Middle frontal gyrus (tissue), 1 donor: Measurements from ENCODE around the gene CHST13.

Experiments used
- DNase-seq: peaks from one replicate; pipeline ENCODE4 v3.0.0-alpha.2; 2015; ENCODE audit warnings: low spot score; ENCODE audit errors: extremely low spot score

CHST13 gene

DNA sequence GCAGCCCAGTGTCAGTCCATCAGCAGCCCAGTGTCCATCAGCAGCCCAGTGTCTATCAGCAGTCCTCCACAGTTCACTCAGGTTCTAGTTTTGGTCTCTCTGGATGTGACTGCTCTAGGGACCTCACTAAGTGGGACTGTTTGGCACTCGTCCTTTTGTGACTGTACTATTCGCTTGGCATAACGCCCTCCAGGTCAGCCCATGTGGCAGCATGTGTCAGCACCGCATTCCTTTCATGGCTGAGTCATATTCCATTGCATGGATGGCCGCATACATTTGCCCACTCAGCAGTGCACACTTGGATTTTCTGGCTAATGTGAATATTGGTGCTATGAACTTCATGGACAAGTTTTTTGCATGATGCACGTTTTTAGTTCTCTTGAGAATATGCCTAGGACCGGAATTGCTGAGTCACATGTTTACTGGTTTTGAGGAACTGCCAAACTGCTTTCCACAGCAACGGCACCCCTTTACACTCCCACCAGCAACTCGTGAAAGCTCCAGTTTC is 16.4 kb downstream of the CHST13 start:
- no peak for DNase-seq

DNA sequence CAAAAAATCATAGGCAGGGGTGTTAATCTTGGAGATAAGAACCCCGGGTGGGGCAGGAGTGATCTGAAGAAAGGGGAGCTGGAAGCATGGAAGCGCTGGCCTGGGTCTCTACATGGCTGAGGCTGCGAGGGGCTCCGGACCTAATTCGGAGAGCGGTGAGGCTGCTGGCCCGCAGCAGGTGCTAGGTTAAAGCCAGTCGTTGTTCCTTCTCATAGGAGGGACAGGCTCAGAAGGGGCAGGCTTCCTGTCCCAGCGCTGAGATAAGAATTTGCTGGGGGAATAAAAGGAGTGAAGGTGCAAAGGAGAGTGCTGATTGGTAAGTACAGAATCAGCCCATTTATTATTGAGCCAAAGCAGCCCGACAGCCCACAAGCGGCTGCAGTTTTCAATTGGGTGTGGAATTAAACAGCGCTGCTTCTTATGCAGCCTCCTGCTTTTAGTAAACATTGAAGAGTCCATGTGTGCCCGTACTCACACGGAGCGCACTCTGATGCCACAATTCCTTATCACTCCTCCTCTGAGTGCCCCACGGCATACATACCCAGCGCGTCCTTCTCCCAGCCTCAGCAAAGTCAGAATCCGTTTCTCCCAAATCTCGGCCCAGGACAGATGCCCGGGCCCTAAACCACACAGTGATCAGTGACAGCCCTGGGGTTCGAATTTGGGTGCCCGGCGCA is 17.1 kb downstream of the CHST13 start:
- no peak for DNase-seq

DNA sequence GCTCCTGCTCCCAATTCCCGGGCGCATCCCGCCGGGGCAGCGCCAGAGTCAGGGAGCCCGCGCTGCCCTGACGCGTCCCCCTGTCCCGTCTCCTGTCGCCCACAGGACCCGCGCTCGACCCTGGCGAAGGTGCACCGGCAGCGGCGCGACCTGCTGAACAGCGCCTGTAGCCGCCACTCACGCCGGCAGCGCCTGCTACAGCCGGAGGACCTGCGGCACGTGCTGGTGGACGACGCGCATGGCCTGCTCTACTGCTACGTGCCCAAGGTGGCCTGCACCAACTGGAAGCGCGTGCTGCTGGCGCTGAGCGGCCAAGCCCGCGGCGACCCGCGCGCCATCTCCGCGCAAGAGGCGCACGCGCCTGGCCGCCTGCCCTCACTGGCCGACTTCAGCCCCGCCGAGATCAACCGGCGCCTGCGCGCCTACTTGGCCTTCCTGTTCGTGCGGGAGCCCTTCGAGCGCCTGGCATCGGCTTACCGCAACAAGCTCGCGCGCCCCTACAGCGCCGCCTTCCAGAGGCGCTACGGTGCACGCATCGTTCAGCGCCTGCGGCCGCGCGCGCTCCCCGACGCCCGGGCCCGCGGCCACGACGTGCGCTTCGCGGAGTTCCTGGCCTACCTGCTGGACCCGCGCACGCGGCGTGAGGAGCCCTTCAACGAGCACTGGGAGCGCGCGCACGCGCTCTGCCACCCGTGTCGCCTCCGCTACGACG is 17.8 kb downstream of the CHST13 start:
- no peak for DNase-seq

DNA sequence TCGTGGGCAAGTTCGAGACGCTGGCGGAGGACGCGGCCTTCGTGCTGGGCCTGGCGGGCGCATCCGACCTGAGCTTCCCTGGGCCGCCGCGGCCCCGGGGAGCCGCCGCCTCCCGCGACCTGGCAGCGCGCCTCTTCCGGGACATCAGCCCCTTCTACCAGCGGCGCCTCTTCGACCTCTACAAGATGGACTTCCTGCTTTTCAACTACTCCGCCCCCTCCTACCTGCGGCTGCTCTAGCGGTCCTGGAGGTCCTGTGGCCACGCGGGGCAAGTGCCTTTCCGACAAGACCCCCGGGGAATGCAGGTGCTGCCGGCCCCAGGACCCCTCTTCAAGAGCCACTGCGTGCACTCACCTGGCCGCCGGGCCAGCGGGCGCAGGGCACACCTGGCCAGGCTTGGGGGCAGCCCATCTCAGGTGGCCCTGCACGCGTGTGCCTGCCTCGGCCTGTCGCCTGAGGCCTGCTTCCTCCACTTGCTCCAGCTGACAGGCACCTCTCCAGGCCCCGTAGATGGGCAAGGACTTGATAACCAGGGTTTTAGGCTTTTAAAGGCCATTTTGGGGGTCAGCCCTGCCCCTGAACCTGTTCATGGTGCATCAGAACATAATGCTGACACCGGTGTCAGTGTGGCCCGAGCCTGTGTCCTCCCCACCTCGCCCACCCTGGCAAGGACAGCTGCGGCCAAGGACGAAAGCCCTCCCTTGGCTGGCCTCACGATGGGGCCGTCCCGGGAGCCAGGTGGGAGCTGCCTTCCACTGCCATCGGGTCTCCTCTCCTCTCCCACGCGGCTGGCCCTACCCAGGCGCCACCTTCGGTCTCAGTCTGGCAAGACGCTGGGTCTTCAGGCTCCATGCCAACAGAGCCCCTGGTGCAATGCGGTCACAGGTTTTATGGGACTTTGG is 18.6 kb downstream of the CHST13 start:
- DNase-seq, result no peak

DNA sequence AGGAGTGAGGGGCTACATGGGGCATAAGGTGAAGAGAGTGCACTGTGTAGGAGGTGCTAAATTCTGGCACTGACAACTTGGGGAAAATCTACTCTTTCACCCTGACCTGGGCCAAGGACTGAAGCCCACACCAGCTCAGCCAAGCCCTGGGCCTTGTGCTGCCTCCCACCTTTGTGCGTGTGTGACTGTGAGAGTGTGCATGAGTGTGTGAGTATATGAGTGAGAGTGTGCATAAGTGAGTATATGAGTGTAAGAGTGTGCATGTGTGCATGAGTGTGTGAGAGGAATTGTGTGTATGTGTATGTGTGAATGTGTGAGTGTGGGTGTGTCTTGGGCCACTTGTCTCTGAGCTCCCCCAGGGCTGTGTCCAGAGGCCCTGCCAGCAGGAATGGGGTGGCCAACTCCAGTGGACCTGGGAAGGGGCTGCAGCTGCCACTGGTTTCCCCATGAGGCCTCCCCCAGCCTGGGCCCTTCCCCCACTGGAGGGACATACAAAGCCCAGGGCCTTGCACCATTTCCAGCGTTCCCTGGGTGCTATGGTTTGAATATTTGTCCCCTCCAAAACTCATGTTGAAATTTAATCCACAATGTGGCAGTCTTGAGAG is 19.6 kb downstream of the CHST13 start:
- DNase-seq, result no peak

DNA sequence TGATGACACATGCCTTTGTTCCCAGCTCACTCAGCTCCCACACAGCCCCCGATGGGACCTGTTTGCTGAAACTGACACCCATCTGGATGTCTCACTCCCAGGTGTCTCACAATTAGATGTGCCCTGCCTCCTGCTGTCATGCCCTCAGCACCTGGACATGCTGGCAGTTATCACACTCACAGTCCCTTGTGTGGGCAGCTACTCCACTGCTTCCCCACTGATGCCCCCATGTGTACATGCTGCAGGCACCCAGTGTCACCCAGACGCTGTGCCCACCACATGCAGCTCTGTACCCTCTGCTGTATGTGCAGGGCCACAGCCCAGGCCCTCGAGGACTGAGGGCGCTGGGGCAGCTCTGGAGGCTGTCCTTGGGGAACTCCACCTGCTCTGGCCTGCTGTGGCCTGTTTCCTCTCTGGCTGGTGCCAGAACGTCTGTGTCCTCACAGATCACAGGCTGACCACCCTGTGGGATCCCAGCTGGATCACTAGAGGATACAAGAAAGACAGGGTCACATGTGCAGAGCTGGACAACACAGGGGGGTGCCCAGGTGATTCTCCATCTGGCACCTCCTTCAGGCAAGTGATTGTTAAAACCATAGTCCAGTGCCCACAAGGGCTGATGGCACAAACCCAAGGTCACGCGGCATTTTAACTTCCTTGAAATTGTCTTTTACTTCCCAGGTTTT is 20.8 kb downstream of the CHST13 start:
- DNase-seq, result no peak

DNA sequence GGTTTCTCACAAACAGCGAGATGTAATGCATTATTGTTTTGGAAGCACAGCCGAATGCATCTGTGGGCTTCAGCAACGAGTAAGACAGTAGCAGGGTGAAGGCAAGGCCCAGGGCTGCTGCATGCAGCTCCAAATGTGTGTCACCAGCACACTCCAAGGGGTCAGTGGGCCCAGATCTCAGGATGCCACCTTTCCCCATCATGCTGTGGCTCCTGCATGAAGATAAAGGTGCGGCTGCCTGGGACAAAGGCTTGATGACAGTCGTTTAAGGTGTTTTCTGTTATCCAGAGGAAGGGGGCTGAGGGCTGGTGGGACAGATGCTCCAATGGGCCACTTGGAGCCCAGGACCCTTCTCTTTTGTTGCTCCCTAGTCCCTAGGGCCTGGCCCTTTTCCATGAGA is 21.6 kb downstream of the CHST13 start:
- no peak for DNase-seq

DNA sequence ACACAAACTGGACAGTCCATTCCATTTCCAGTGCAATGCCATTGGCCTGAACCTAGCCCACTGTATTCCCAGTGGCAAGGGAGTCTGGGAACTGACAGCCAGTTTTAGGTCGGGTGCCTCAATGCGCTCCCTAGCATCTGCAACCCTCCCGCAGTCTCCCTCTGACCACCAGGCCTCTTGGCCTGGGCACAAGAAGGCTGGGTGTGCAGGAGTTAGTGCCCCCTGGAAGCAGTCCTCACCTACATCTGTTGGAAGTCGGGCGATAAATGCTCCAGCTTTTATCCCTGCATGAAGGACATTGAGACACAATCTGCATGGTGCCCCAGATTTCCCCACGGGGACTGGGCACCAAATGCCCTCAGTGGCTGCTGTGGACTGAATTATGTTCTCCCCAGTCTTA is 22.1 kb downstream of the CHST13 start:
- no peak for DNase-seq

DNA sequence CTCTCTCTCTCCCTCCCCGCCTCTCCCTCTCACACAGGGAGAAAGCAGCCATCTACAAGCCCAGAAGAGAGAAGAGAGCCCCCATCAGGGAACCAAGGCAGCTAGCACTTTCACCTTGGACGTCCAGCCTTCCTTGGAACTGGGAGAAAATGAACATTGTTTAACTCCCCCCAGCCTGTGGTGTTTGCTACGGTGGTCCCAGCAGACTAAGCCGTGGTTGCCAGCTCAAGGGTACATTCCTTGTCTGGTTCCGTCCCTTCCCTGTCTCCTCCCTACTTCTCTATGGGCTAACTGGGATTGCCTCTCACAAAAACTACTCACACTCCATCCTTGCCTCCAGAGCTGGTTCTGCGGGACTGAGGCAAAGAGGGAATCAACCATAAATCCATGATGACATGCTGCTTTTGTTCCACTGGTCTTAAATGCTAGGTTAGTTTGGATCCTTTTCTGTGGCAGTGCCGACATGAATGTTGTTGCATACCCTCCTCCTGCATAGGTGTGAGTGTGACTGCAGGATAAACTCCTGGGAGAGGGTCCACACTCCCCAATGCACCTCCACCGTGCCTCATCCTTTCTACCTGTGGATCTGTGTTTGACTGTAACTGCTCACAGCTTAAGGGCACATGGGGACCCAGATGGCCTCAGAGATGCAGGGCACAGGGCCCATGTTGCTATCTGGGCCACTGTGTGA is 22.7 kb downstream of the CHST13 start:
- DNase-seq, result no peak

DNA sequence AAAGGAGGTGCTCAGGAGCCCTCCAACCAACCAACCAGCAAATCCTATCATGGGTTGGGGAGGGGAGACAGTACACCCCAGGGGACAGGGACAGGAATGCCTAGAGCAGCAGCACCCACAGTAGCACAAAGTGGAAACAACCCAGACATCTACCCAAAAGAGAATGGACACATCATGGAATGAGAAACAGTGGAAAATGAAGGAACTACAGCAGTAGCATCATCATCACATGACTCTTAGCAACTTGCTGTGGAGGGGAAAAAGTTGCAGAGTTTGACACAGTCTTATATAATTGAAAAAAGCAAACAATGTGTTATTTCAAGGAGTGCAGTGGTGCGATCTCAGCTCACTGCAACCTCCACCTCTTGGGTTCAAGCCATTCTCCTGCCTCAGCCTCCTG is 23.8 kb downstream of the CHST13 start:
- no peak for DNase-seq

DNA sequence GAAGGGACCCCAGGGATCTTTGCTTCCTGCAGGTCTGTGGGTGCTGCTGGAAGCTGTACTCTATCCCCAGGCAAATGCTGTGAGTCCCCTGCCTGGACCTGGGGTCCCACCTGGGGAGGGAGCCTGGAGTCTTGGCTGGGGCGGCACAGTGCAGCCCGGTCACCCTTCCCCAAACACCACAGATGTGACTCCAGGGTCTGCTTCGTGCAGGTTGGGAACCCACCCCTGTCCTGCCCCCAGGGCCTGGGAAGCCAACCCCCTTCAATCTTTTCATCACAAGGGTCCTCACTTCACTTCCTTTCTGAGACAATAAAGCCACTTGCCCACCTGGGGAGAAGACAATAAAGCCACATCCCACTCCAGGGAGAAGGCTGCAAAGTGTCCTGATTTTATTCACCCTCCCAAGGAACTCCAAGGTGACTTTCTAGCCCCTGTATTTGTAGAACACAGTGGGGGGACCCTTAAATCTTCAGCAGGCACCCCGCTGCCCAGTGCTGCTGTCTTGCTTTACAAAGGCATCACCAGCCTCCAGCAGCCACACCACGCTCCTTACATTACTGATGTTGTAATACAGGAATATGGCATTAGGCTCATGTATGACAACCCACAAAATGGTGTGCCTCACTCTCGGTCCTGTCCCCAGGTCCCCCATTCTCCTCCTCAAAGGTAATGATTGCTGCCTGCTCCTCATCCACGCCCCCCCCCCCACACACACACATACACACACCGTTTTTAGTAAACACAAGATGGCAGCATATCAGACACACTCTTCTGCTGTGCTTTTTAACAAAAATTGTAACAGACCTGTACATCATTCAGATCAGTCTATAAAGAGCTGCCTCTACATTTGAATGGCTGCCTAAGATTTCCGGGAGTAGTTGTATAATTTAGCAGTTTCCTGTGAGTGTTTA is 24.9 kb downstream of the CHST13 start:
- DNase-seq, result no peak

DNA sequence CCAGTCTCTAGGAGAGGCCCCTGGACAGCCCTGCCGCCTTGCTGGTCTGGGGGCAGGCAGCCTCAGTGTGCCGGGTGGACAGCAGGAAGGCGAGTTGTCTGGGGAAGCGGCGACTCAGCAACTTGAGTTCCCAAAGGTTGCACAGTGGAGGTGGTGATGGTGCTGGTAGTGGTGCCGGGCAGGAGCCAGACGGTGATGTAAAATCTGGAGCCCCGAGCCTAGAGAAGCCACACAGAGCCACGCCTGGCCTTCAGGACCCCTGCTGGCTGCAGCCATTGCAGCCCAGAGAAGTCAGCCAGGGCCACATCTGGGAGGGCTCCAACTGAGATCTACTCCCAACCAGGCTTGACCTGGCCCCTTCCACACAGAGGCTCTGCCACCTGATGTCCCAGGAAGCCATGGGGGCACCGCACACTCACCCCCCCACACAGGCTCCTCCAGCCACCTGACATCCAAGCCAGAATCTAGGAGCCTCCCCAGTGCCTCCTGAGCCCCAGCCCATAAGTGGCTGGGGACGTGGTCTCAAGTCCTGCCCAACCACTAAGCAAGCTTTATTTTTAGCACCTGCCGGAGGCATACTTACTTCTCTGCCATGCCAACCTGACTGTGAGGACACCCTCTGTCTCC is 26.0 kb downstream of the CHST13 start:
- no peak for DNase-seq

DNA sequence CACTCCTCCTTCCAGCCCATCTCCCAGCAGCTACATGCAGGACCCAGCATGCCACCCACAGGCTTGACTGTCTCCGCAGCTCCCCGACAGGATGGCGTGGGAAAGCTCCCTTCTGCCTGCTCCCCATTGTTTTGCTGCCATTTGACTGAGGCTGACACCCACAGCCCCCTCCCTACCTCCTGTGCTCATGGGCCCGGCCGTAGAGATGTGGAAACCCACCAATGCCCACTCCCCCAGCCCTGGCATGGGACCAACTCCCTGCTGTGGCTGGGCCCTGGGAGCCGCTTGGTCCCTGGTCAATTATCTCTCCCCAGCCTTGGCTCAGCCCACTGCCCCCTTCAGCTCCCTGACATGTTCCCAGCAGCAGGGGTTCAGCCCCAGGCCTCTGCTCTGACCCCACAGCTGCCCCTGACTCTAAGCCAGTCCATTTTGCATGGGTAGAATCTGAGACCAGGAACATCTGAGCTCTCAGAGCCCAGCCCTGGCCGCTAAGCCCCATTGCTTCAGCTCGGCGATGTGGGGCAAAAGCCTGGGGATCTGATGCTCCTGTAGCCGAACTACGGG is 26.6 kb downstream of the CHST13 start:
- no peak for DNase-seq

DNA sequence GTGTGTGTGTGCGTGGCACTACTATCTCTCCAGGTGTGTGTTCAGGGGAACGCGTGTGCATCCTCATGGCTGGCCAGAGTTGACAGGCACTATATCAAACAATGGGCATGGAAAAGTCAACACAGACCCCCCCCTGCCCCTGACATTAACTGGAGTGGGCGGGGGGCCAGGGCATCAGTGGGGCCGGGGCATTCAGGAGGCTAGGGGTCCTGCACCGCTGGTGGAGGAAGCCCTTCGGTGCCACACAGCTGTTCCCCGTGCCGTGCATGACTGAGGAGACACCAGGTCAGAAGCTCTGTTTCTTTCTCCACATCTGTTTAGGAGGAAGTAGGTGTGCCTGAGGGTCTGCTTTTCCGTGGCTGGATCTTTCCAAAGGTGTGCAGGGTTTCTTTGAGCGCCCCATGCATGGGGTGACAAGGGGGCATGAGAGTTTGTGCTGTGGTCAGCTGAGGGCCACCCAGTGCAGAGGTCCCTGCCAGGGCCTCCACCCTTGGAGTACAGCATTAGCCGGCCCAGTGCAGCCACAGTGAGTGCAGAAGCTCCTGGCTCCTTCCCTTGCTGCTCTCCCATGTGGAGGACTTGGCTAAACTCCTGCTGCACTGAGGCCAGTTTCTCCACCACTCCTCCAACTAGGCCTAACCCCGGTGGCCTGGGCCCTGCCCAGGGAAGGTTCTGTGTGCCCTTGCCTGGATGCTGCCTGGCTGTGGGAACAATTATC is 27.3 kb downstream of the CHST13 start:
- no peak for DNase-seq

DNA sequence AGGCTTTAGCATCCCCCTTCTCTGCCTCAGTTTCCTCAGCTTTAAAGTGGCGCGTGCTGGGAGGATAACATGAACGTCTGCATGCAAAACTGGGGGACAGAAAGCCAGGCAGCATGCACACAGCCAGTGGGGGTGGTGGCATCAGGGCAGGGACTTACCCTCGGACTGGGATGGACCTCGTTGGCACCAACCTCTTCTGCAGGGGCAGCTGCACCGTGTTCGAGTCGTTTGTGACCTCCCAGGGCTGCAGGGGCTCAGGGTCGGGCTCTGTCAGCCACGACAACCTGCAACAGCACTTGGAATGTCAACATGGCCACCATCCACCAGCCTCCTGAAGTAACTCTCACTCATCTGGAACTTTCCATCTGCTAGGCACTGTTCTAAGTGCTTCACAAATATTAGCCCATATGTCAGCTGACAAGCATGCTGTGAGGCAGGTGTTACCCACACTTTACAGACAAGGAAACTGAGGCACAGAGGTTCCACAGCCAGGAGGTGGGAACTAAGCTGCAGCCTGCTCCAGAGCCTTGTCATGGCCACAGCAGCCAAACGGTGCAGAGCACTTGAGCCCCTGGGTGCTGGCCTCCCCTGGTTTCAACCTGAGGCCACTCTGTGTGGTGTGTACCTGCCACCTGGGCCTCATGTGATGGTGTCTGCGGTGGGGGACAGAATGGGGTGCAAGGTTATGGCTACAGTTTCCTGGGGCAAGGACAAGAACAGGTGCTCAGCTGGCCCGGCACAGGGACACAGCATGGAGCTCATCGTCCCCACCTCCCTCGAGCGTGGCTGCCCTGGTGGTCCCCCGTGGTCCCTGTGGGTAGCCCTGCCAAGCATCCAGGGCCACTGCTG is 28.1 kb downstream of the CHST13 start:
- DNase-seq, result no peak

DNA sequence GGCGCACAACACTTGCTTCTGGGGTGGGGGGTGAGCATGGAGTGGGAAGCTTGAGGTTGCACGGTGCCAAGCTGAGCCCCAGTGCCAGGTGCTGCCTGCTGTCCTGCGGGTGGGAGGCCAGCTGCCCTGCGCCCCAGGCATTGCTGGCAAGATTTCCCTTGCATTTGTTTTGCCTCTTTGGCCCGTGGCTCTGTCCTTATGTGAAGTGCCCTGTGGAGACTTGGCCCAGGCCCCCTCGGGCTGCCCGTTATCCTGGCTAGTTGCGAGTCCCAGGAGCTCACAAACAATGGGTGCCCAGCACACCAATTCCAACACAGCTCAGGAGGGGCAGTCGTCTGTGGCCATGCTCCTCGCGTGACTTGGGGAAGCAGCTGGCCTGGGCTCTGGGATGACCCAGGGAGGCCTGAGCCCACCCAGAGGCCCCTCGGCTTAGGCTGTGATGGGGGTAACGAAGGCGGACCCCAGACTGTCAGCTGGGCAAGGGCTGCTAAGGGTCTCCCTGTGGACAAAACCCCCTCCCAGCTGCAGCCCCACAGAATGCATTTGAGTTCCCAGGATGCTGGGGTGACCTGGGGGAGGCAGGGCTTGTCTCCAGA is 28.8 kb downstream of the CHST13 start:
- no peak for DNase-seq
